Breast epithelium (tissue), 4 donors: ENCODE data around the gene PHLDA1. TPM values are rescaled to one million over a fixed set of nuclear protein-coding genes. Genes with fewer than 3 reads are reported as not detected.

ENCODE experiments used
- DNase-seq, 2 donors: peaks; one replicate each; pipeline ENCODE4 v3.0.0-alpha.2; 2019; ENCODE audit warnings: low spot score in 2 of 2
- H3K27ac ChIP-seq, 2 donors: fragments of 200-600 bp; sonication (generic) in 1 of 2; one replicate each; pipeline ENCODE4 v1.5.1; 2016 to 2019; ENCODE audit warnings: mild to moderate bottlenecking in 1 of 2
- H3K27me3 ChIP-seq, 2 donors: fragments of 200-600 bp; sonication (generic) in 1 of 2; one replicate each; pipeline versions ENCODE4 v1.5.1 to v1.6.0; 2017 to 2019; ENCODE audit warnings: control low read depth in 1 of 2, mild to moderate bottlenecking in 1 of 2
- H3K36me3 ChIP-seq: fragments of 200-600 bp; one replicate; pipeline ENCODE4 v1.5.1; 2019
- H3K4me1 ChIP-seq, 2 donors: fragments of 200-600 bp; sonication (generic); one replicate each; pipeline ENCODE4 v1.5.1; 2016 to 2019; ENCODE audit warnings: control low read depth in 1 of 2
- H3K4me3 ChIP-seq, 3 donors: fragments of 200-600 bp; sonication (generic); 1 replicate in 2 of 3; 2 replicates in 1 of 3; pipeline ENCODE4 v1.5.1; 2016 to 2019; ENCODE audit warnings: mild to moderate bottlenecking in 3 of 3, moderate library complexity in 2 of 3
- H3K9me3 ChIP-seq, 2 donors: fragments of 200-600 bp; sonication (generic) in 1 of 2; one replicate each; pipeline ENCODE4 v1.5.1; 2016 to 2019; ENCODE audit warnings: control low read depth in 1 of 2
- CTCF ChIP-seq, 3 donors: fragments of 450-650 bp; IDR thresholded peaks; one replicate each; pipeline ENCODE4 v1.5.1; 2016 to 2017; ENCODE audit warnings: antibody characterized with exemption in 3 of 3, mild to moderate bottlenecking in 3 of 3, moderate library complexity in 3 of 3
- POLR2A ChIP-seq: fragments of 450-650 bp; IDR thresholded peaks from one replicate; pipeline ENCODE4 v1.6.1; 2016; ENCODE audit warnings: antibody characterized with exemption, mild to moderate bottlenecking, moderate library complexity
- POLR2AphosphoS5 ChIP-seq, 3 donors: sonication (generic); formaldehyde crosslinking; IDR thresholded peaks; one replicate each; pipeline ENCODE4 v1.6.1; 2017; ENCODE audit warnings: antibody characterized with exemption in 3 of 3
- intact Hi-C: fragments of 100-400 bp; cut with DNase I; formaldehyde crosslinking; loops from one replicate; pipeline ENCODE4 v1.15.1; 2023; ENCODE audit warnings: low total_unique reads
- total RNA-seq, 3 donors: library from RNA; depleted of rRNA; stranded (reverse); fragments of >200 nt; gene quantifications; one replicate each; pipeline ENCODE4 v1.1.0, GENCODE V29; 2016

PHLDA1 gene
- total RNA-seq, 3 donors from 2014 or later = 5.8 to 32.6 (median 23.6) TPM

- Histone ChIP-seq H3K36me3 (no peaks in the 10 kb centered on the region), H3K27me3 (no peaks in the 10 kb centered on the region), H3K9me3 (no peaks in the 10 kb centered on the region), H3K4me1 (no peaks in the 10 kb centered on the region), H3K4me3 (no peak overlapping the region), H3K27ac (peak overlapping the region in 1 of 2 donors; percentile 56)
- intact Hi-C loops = no loop called here
- no peak for DNase-seq
- TF ChIP-seq POLR2A = no peak
- TF ChIP-seq CTCF (IDR thresholded peaks at IDR 0.05) = no peak
- TF ChIP-seq POLR2AphosphoS5 (IDR thresholded peaks at IDR 0.05) = no peak
These were observed 20.7 kb downstream of the PHLDA1 start for GRCh38 chr12:76010732-76011458.

- Histone ChIP-seq H3K27ac (no peak overlapping the region), H3K4me3 (no peak overlapping the region), H3K9me3 (no peaks in the 10 kb centered on the region), H3K36me3 (no peaks in the 10 kb centered on the region), H3K4me1 (no peaks in the 10 kb centered on the region), H3K27me3 (no peaks in the 10 kb centered on the region)
- intact Hi-C loops = no loop called here
- TF ChIP-seq POLR2A = no peak
- TF ChIP-seq POLR2AphosphoS5 (IDR thresholded peaks at IDR 0.05) = no peak
- TF ChIP-seq CTCF (IDR thresholded peaks at IDR 0.05) = no peak
- no peak for DNase-seq
These were observed 23.1 kb downstream of the PHLDA1 start for GRCh38 chr12:76008428-76008827.

- no peak overlapping the region for H3K27ac ChIP-seq
- H3K9me3 ChIP-seq = no peaks in the 10 kb centered on the region
- H3K4me3 ChIP-seq = no peak overlapping the region
- intact Hi-C loops = no loop called here
- TF ChIP-seq POLR2AphosphoS5 (IDR thresholded peaks at IDR 0.05) (no peak), POLR2A (no peak), CTCF (IDR thresholded peaks at IDR 0.05) (no peak)
- DNase-seq = no peak
- H3K4me1 ChIP-seq = no peaks in the 10 kb centered on the region
- H3K27me3 ChIP-seq = no peaks in the 10 kb centered on the region
- H3K36me3 ChIP-seq = no peaks in the 10 kb centered on the region
These were observed 23.9 kb downstream of the PHLDA1 start for GRCh38 chr12:76007640-76008039.

- no peak for DNase-seq
- H3K9me3 ChIP-seq = no peaks in the 10 kb centered on the region
- H3K27ac ChIP-seq = no peak overlapping the region
- no peak for TF ChIP-seq POLR2A
- no peak for TF ChIP-seq POLR2AphosphoS5 (IDR thresholded peaks at IDR 0.05)
- no peak for TF ChIP-seq CTCF (IDR thresholded peaks at IDR 0.05)
- no peaks in the 10 kb centered on the region for H3K4me1 ChIP-seq
- H3K27me3 ChIP-seq = no peaks in the 10 kb centered on the region
- intact Hi-C loops = no loop called here
- H3K36me3 ChIP-seq = no peaks in the 10 kb centered on the region
- H3K4me3 ChIP-seq = no peak overlapping the region
These were observed 25.3 kb downstream of the PHLDA1 start for GRCh38 chr12:76006028-76006925.

- Histone ChIP-seq H3K4me3 (no peak overlapping the region), H3K36me3 (no peaks in the 10 kb centered on the region), H3K9me3 (no peaks in the 10 kb centered on the region), H3K27ac (no peak overlapping the region), H3K27me3 (no peaks in the 10 kb centered on the region), H3K4me1 (no peaks in the 10 kb centered on the region)
- TF ChIP-seq POLR2A = no peak
- no peak for TF ChIP-seq CTCF (IDR thresholded peaks at IDR 0.05)
- TF ChIP-seq POLR2AphosphoS5 (IDR thresholded peaks at IDR 0.05) = no peak
- DNase-seq = no peak
- intact Hi-C loops = no loop called here
These were observed 28.3 kb downstream of the PHLDA1 start for GRCh38 chr12:76003355-76003638.
